GM12878 (cell line): Measurements from ENCODE around the gene CFAP58. TPM values are rescaled to one million over a fixed set of nuclear protein-coding genes. Genes with fewer than 3 reads are reported as not detected.

Experiments used
- ATAC-seq: fragments of 200-7000 bp; cut with Tn5 transposase; 3 replicates; pipeline ENCODE4 v1.9.1; 2020; ENCODE audit warnings: mild to moderate bottlenecking, moderate library complexity
- BruUV-seq: library from RNA; stranded (reverse); fragments of 400-500 nt; replicated peaks from 2 replicates; lab custom pipeline; 2021; lab: Mats Ljungman, UMichigan
- CTCF ChIA-PET: fragments of 300-600 bp; sonication (Branson Sonifier 250); formaldehyde crosslinking; extraction: SDS; loops from one replicate; lab custom pipeline; 2021; ENCODE audit warnings: inconsistent platforms; lab: Yijun Ruan, JAX
- POLR2A ChIA-PET: fragments of 350-600 bp; formaldehyde crosslinking; extraction: SDS; loops from one replicate; lab custom pipeline; 2021; ENCODE audit warnings: inconsistent platforms; lab: Charles Lee
- RAD21 ChIA-PET: fragments of 300-600 bp; sonication (Branson Sonifier 250); formaldehyde crosslinking; loops from one replicate; lab custom pipeline; 2023; ENCODE audit warnings: antibody characterized with exemption; ENCODE audit not compliant: unreplicated experiment; lab: Charles Lee
- SMC1A ChIA-PET: fragments of 300-600 bp; sonication (Branson Sonifier 250); formaldehyde crosslinking; loops from one replicate; lab custom pipeline; 2023; ENCODE audit not compliant: unreplicated experiment, uncharacterized antibody; lab: Charles Lee
- DNase-seq: peaks from one replicate; pipeline ENCODE4 v3.0.0-alpha.2; 2011; ENCODE audit warnings: low read depth, low spot score
- FAIRE-seq: peaks from 3 replicates; lab custom pipeline; 2011; peaks lifted over from hg19 to GRCh38; lab: Jason Lieb, UNC
- H2AFZ ChIP-seq: 2 replicates; pipeline ENCODE4 v1.6.0; 2011; ENCODE audit warnings: low read depth, low read length, control low read depth; ENCODE audit not compliant: control insufficient read depth
- H3K27ac ChIP-seq: 2 replicates; pipeline ENCODE4 v1.5.1; 2011; ENCODE audit warnings: control low read depth; ENCODE audit not compliant: control insufficient read depth, insufficient read depth
- H3K27me3 ChIP-seq, 2 experiments: replicated peaks in 1 of 2; 2 replicates each; pipeline versions ENCODE4 v1.6.0 to v1.6.1; 2011; ENCODE audit warnings: low read length in 1 of 2; ENCODE audit not compliant: control insufficient read depth in 2 of 2, insufficient read depth in 2 of 2
- H3K36me3 ChIP-seq, 2 experiments: 2 replicates each; pipeline ENCODE4 v1.5.1; 2011; ENCODE audit warnings: low read length in 1 of 2; ENCODE audit not compliant: control insufficient read depth in 2 of 2, insufficient read depth in 2 of 2
- H3K4me1 ChIP-seq: 2 replicates; pipeline ENCODE4 v1.6.1; 2011; ENCODE audit warnings: mild to moderate bottlenecking, low read length, moderate library complexity, mixed read lengths; ENCODE audit not compliant: control insufficient read depth, insufficient read depth
- H3K4me2 ChIP-seq: 2 replicates; pipeline ENCODE4 v1.6.0; 2011; ENCODE audit warnings: control low read depth; ENCODE audit not compliant: control insufficient read depth, insufficient read depth
- H3K4me3 ChIP-seq: fragments of 200-600 bp; sonication (generic); 2 replicates; pipeline ENCODE4 v1.5.1; 2016
- H3K79me2 ChIP-seq: 2 replicates; pipeline ENCODE4 v1.6.0; 2011; ENCODE audit warnings: low read length; ENCODE audit not compliant: control insufficient read depth, insufficient read depth
- H3K9ac ChIP-seq: 2 replicates; pipeline ENCODE4 v1.8.0; 2011; ENCODE audit warnings: low read length, control low read depth, mixed read lengths; ENCODE audit not compliant: control insufficient read depth, insufficient read depth
- H3K9me3 ChIP-seq: replicated peaks from 3 replicates; pipeline ENCODE4 v1.5.1; 2011; ENCODE audit warnings: mild to moderate bottlenecking, low read length; ENCODE audit not compliant: control insufficient read depth, insufficient read depth
- H4K20me1 ChIP-seq: 2 replicates; pipeline ENCODE4 v1.6.0; 2011; ENCODE audit not compliant: control insufficient read depth, insufficient read depth
- BHLHE40 ChIP-seq, 2 experiments: fragments of 450-650 bp in 1 of 2; IDR thresholded peaks; 2 replicates each; pipeline ENCODE4 v1.6.1; 2011 to 2017; ENCODE audit warnings: low read depth in 2 of 2, borderline replicate concordance in 1 of 2, improper control_type of control experiment in 1 of 2, low read length in 1 of 2, mild to moderate bottlenecking in 1 of 2
- DPF2 ChIP-seq: fragments of 450-650 bp; IDR thresholded peaks from 2 replicates; pipeline ENCODE4 v1.6.1; 2017; ENCODE audit warnings: mild to moderate bottlenecking
- ESRRA ChIP-seq: IDR thresholded peaks from 2 replicates; pipeline ENCODE4 v1.6.1; 2012; ENCODE audit warnings: mild to moderate bottlenecking, low read length, improper control_type of control experiment
- EZH2 ChIP-seq: IDR thresholded peaks from 2 replicates; pipeline ENCODE4 v1.6.1; 2012; ENCODE audit warnings: low read depth, mild to moderate bottlenecking, control low read depth, inconsistent platforms, low read length, borderline replicate concordance; ENCODE audit not compliant: control insufficient read depth
- FOXK2 ChIP-seq: fragments of 450-650 bp; IDR thresholded peaks from 2 replicates; pipeline ENCODE4 v1.6.1; 2017; ENCODE audit warnings: mild to moderate bottlenecking, moderate library complexity
- HDAC2 ChIP-seq: fragments of 200-600 bp; sonication (generic); IDR thresholded peaks from 2 replicates; pipeline ENCODE4 v1.6.1; 2017
- POLR2AphosphoS2 ChIP-seq: IDR thresholded peaks from 2 replicates; pipeline ENCODE4 v1.6.1; 2011; ENCODE audit warnings: low read depth, mild to moderate bottlenecking, low read length, improper control_type of control experiment, moderate library complexity
- POU2F2 ChIP-seq: IDR thresholded peaks from 3 replicates; pipeline ENCODE4 v1.6.1; 2011; ENCODE audit warnings: low read depth, mild to moderate bottlenecking, low read length, borderline replicate concordance
- PRDM15 ChIP-seq: fragments of 450-650 bp; formaldehyde crosslinking; IDR thresholded peaks from 2 replicates; pipeline ENCODE4 v1.4.0; 2020; ENCODE audit warnings: mild to moderate bottlenecking, moderate library complexity
- RUNX3 ChIP-seq: IDR thresholded peaks from 2 replicates; pipeline ENCODE4 v1.6.1; 2012; ENCODE audit warnings: low read length, inconsistent platforms
- SIN3A ChIP-seq: IDR thresholded peaks from 2 replicates; pipeline ENCODE4 v1.6.1; 2012; ENCODE audit warnings: low read depth, low read length, improper control_type of control experiment
- SP1 ChIP-seq: IDR thresholded peaks from one replicate; pipeline ENCODE4 v1.6.1; 2011; ENCODE audit warnings: low read depth, low read length
- USF2 ChIP-seq: IDR thresholded peaks from 2 replicates; pipeline ENCODE4 v1.6.1; 2011; ENCODE audit warnings: low read depth, low read length, improper control_type of control experiment, borderline replicate concordance
- ZNF217 ChIP-seq: fragments of 450-650 bp; IDR thresholded peaks from 2 replicates; pipeline ENCODE4 v1.6.1; 2017; ENCODE audit warnings: antibody characterized with exemption, mild to moderate bottlenecking
- ZNF24 ChIP-seq: fragments of 450-650 bp; IDR thresholded peaks from 2 replicates; pipeline ENCODE4 v1.6.1; 2017; ENCODE audit warnings: antibody characterized with exemption, mild to moderate bottlenecking
- ZNF384 ChIP-seq: IDR thresholded peaks from 2 replicates; pipeline ENCODE4 v1.6.1; 2012; ENCODE audit warnings: low read depth, mild to moderate bottlenecking, low read length, improper control_type of control experiment, borderline replicate concordance
- WGBS: methylation state at CpG from one replicate; pipeline ENCODE4 v1.1.6; 2016; ENCODE audit warnings: low lambda C conversion rate; ENCODE audit not compliant: insufficient replicate concordance, insufficient coverage; ENCODE audit errors: missing lambda C conversion rate; 5-methylcytosine and 5-hydroxymethylcytosine counted together
- in situ Hi-C: fragments of 300-500 bp; cut with MboI; formaldehyde crosslinking; loops from 9 replicates; pipeline ENCODE4 v1.14.3; 2018; ENCODE audit warnings: mixed read lengths
- intact Hi-C: fragments of 100-400 bp; cut with micrococcal nuclease; formaldehyde crosslinking; loops from one replicate; pipeline ENCODE4 v1.14.2; 2022; ENCODE audit not compliant: unreplicated experiment
- polyA plus RNA-seq, 11 experiments: library from polyadenylated mRNA; depleted of rRNA in 4 of 11; unstranded in 6 of 11; stranded (reverse) in 5 of 11; fragments of >200 nt; fragmentation: Nextera tagmentation in 4 of 11; fragmentation: Illumina TruSeq in 1 of 11; extraction: Ambion mirVana in 4 of 11; extraction: Trizol in 1 of 11; gene quantifications; 1 replicate in 1 of 11; 2 replicates in 10 of 11; pipeline versions ENCODE4 v1.2.1 to v1.2.3, GENCODE V29; 2011 to 2016; ENCODE audit warnings: inconsistent platforms in 2 of 11, missing spikeins in 2 of 11, low read depth in 1 of 11
- total RNA-seq, 4 experiments: library from RNA; depleted of rRNA in 3 of 4; stranded (reverse); fragments of >200 nt in 3 of 4; fragmentation: Illumina TruSeq in 1 of 4; extraction: Trizol in 1 of 4; gene quantifications; 2 replicates each; pipeline versions ENCODE4 v1.2.1 to v1.2.3, GENCODE V29; 2013 to 2021
- TF ChIP-seq, protein P1 (sequence below): fragments of 450-650 bp; IDR thresholded peaks from 2 replicates; pipeline ENCODE4 v1.6.1; 2017; ENCODE audit warnings: mild to moderate bottlenecking
- TF ChIP-seq, protein P2 (sequence below): fragments of 450-650 bp; conservative IDR thresholded peaks from 2 replicates; pipeline ENCODE4 v1.6.1; 2017; ENCODE audit warnings: mild to moderate bottlenecking, moderate library complexity

The CFAP58 gene
- total and polyA plus RNA-seq, 10 of the 15 experiments (the other 5 are each of a cell fraction or from before 2014, with no cell fraction given), result 0.03 to 0.35 (median 0.21) TPM

DNA sequence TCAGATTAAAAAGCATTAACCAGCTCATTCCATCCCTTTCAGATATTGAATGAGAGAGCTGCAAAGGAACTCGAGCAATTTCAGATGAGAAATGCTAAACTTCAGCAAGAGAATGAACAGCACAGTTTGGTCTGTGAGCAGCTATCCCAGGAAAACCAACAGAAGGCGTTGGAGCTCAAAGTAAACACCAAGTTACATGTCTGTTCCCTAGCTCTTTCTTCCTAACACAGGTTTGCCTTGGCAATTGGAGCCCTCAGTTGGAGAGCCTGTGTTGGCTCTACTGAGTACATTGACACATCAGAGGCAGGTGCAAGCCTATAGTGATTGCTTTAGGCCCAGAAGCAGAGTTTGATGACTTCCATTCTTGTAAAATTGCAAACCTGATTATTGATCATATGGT is 14.7 kb downstream of the CFAP58 start:
- WGBS, result 0% methylated on average over 2 of the region's 2 CpGs
- FAIRE-seq (no peak), DNase-seq (no peak), ATAC-seq (no peak)
- no peak overlapping the region for H3K9ac ChIP-seq
- H3K36me3 ChIP-seq, result no peaks in the 10 kb centered on the region
- no peaks in the 10 kb centered on the region for H4K20me1 ChIP-seq
- ChIA-PET POLR2A (no interaction called here), SMC1A (interaction anchor here (1.2 to 1.4 kb wide), 2 partner anchors 11 to 82 kb away, joined by 3 to 5 read pairs; no protein-coding TSS in a partner anchor), CTCF (interaction anchor here (1.7 kb wide), 1 partner anchor 77 kb away, joined by 8 read pairs; no protein-coding TSS in a partner anchor), RAD21 (no interaction called here)
- no peak overlapping the region for H3K4me2 ChIP-seq
- no TSS peak for BruUV-seq
- H3K4me1 ChIP-seq, result no peaks in the 10 kb centered on the region
- in situ Hi-C loops (no loop called here), intact Hi-C loops (no loop called here)
- H3K27me3 ChIP-seq, result no peaks in the 10 kb centered on the region; a peak in 1 of 4 replicates
- no peaks in the 10 kb centered on the region for H3K79me2 ChIP-seq
- no peak overlapping the region for H3K4me3 ChIP-seq
- no peaks in the 10 kb centered on the region for H3K9me3 ChIP-seq
- no peak overlapping the region for H2AFZ ChIP-seq
- no peak overlapping the region for H3K27ac ChIP-seq
- TF ChIP-seq ZNF24 (no peak), ESRRA (no peak), ZNF217 (no peak), DPF2 (no peak), SP1 (no peak), POLR2AphosphoS2 (no peak), RUNX3 (no peak), POU2F2 (no peak), BHLHE40 (IDR thresholded peaks at IDR 0.05; ENCODE audit: borderline replicate concordance in 1 of 2, low read depth in 2 of 2, low read length in 1 of 2) (no peak), PRDM15 (CRISPR knock-in tag) (no peak), USF2 (no peak), ZNF384 (no peak), HDAC2 (no peak), SIN3A (no peak), FOXK2 (no peak), EZH2 (no peak)
- TF ChIP-seq, protein P1, sequence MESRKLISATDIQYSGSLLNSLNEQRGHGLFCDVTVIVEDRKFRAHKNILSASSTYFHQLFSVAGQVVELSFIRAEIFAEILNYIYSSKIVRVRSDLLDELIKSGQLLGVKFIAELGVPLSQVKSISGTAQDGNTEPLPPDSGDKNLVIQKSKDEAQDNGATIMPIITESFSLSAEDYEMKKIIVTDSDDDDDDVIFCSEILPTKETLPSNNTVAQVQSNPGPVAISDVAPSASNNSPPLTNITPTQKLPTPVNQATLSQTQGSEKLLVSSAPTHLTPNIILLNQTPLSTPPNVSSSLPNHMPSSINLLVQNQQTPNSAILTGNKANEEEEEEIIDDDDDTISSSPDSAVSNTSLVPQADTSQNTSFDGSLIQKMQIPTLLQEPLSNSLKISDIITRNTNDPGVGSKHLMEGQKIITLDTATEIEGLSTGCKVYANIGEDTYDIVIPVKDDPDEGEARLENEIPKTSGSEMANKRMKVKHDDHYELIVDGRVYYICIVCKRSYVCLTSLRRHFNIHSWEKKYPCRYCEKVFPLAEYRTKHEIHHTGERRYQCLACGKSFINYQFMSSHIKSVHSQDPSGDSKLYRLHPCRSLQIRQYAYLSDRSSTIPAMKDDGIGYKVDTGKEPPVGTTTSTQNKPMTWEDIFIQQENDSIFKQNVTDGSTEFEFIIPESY, result no peak
- TF ChIP-seq, protein P2, sequence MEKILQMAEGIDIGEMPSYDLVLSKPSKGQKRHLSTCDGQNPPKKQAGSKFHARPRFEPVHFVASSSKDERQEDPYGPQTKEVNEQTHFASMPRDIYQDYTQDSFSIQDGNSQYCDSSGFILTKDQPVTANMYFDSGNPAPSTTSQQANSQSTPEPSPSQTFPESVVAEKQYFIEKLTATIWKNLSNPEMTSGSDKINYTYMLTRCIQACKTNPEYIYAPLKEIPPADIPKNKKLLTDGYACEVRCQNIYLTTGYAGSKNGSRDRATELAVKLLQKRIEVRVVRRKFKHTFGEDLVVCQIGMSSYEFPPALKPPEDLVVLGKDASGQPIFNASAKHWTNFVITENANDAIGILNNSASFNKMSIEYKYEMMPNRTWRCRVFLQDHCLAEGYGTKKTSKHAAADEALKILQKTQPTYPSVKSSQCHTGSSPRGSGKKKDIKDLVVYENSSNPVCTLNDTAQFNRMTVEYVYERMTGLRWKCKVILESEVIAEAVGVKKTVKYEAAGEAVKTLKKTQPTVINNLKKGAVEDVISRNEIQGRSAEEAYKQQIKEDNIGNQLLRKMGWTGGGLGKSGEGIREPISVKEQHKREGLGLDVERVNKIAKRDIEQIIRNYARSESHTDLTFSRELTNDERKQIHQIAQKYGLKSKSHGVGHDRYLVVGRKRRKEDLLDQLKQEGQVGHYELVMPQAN, result no peak
